GM18505 (cell line): ENCODE data around the gene RANBP1.
A peak's percentile ranks its signal among the peaks of the same experiment; 100 is the strongest.

ENCODE experiments used
- ATAC-seq: cut with Tn5 transposase; IDR thresholded peaks from one replicate; pipeline ENCODE4 v1.9.1; 2021; ENCODE audit not compliant: unreplicated experiment
- POLR2A ChIP-seq: IDR thresholded peaks from 4 replicates; pipeline ENCODE4 v1.6.1; 2011; ENCODE audit warnings: borderline replicate concordance; ENCODE audit not compliant: insufficient read depth, insufficient read length; ENCODE audit errors: extremely low read depth

Gene RANBP1

GRCh38 chr22:20109411-20110358 is 6.2 kb upstream of the RANBP1 start:
- ATAC-seq, result no peak
- TF ChIP-seq POLR2A, result peak; percentile 21

GRCh38 chr22:20110359-20110985 is 5.4 kb upstream of the RANBP1 start:
- TF ChIP-seq POLR2A, result peak; percentile 10
- no peak for ATAC-seq

GRCh38 chr22:20111045-20111688 is 4.7 kb upstream of the RANBP1 start:
- no peak for ATAC-seq
- TF ChIP-seq POLR2A, result peak; percentile 36

GRCh38 chr22:20111689-20112622 is 3.9 kb upstream of the RANBP1 start:
- ATAC-seq, result no peak

GRCh38 chr22:20112623-20113511 is 3.0 kb upstream of the RANBP1 start:
- TF ChIP-seq POLR2A, result no peak
- ATAC-seq, result no peak

More at GRCh38 chr22:20111689-20112622, 3.9 kb upstream of the RANBP1 start:
- no peak for TF ChIP-seq POLR2A

- no peak for ATAC-seq
- TF ChIP-seq POLR2A, result no peak
Measured at GRCh38 chr22:20113551-20114310, 2.2 kb upstream of the RANBP1 start.

GRCh38 chr22:20114506-20115475 is 1.1 kb upstream of the RANBP1 start:
- ATAC-seq, result no peak
- no peak for TF ChIP-seq POLR2A

GRCh38 chr22:20116376-20116950 is 559 bp downstream of the RANBP1 start:
- ATAC-seq, result no peak
- TF ChIP-seq POLR2A, result no peak

GRCh38 chr22:20116951-20117632 is 1.2 kb downstream of the RANBP1 start, which contains the start of gene TRMT2A:
TRMT2A (minus strand) TSS chr22:20117226; CDS start chr22:20116906, 320 bp downstream.
- TF ChIP-seq POLR2A, result peak; percentile 60
- peak; percentile 70 for ATAC-seq
